ENCODE data around the gene SCN10A.

Gene SCN10A
- total RNA-seq: 0 reads per million in 2 donors

GRCh38 chr3:38816026-38816425 lies at the start of gene SCN10A:
Gene SCN10A, minus strand, starts transcription at chr3:38816217. Its CDS starts 22,207 bp downstream, at chr3:38794010.
- no peak for DNase-seq

- DNase-seq: no peak
These were observed 37.0 kb upstream of the SCN10A start for GRCh38 chr3:38853011-38853410.

GRCh38 chr3:38843898-38844297 lies 27.9 kb upstream of the SCN10A start:
- no peak for DNase-seq

GRCh38 chr3:38842266-38842965 lies 26.4 kb upstream of the SCN10A start:
- DNase-seq: no peak

- DNase-seq: no peak
These were observed 25.0 kb upstream of the SCN10A start for GRCh38 chr3:38840987-38841386.

GRCh38 chr3:38837358-38837757 lies 21.3 kb upstream of the SCN10A start:
- DNase-seq: no peak

GRCh38 chr3:38836561-38836960 lies 20.5 kb upstream of the SCN10A start:
- DNase-seq: no peak

- no peak for DNase-seq
These were observed 19.9 kb upstream of the SCN10A start for GRCh38 chr3:38835939-38836338.

GRCh38 chr3:38834717-38835116 lies 18.7 kb upstream of the SCN10A start:
- no peak for DNase-seq

GRCh38 chr3:38834110-38834509 lies 18.1 kb upstream of the SCN10A start:
- no peak for DNase-seq

GRCh38 chr3:38829404-38829803 lies 13.4 kb upstream of the SCN10A start:
- DNase-seq: no peak

GRCh38 chr3:38828681-38829080 lies 12.7 kb upstream of the SCN10A start:
- DNase-seq: no peak

- no peak for DNase-seq
These were observed 11.8 kb upstream of the SCN10A start for GRCh38 chr3:38827791-38828190.

GRCh38 chr3:38826001-38826400 lies 10.0 kb upstream of the SCN10A start:
- no peak for DNase-seq

GRCh38 chr3:38824349-38824748 lies 8.3 kb upstream of the SCN10A start:
- DNase-seq: no peak

GRCh38 chr3:38823722-38824121 lies 7.7 kb upstream of the SCN10A start:
- no peak for DNase-seq

GRCh38 chr3:38823186-38823585 lies 7.2 kb upstream of the SCN10A start:
- DNase-seq: no peak

- DNase-seq: no peak
These were observed 4.2 kb downstream of the SCN10A start for GRCh38 chr3:38811822-38812221.

GRCh38 chr3:38805765-38806386 lies 10.1 kb downstream of the SCN10A start:
- no peak for DNase-seq

- no peak for DNase-seq
These were observed 11.0 kb downstream of the SCN10A start for GRCh38 chr3:38805004-38805403.

GRCh38 chr3:38800511-38800910 lies 15.5 kb downstream of the SCN10A start:
- DNase-seq: no peak

- DNase-seq: no peak
These were observed 22.3 kb downstream of the SCN10A start for GRCh38 chr3:38793721-38794120.

- DNase-seq: no peak
These were observed 23.0 kb downstream of the SCN10A start for GRCh38 chr3:38792983-38793382.

GRCh38 chr3:38782148-38782547 lies 33.9 kb downstream of the SCN10A start:
- no peak for DNase-seq

GRCh38 chr3:38773528-38773927 lies 42.5 kb downstream of the SCN10A start:
- DNase-seq: no peak

Data from T-helper 9 cell (primary cell).